Activated CD4-positive, alpha-beta memory T cell treated with anti-CD3 and anti-CD28 coated beads, Interleukin-2, amount 10 ng/mL, durations not matched to agents 7 days and 5 days (primary cell): ENCODE data around the gene KRT77. TPM values are rescaled to one million over a fixed set of nuclear protein-coding genes. Genes with fewer than 3 reads are reported as not detected.

Source experiments
- CTCF ChIA-PET: fragments of 350-600 bp; sonication (Branson Sonifier 250); formaldehyde crosslinking; loops from one replicate; lab custom pipeline; 2021; ENCODE audit warnings: antibody characterized with exemption, inconsistent platforms; lab: Charles Lee
- POLR2A ChIA-PET: fragments of 350-600 bp; sonication (Branson Sonifier 250); formaldehyde crosslinking; loops from one replicate; lab custom pipeline; 2021; ENCODE audit warnings: antibody characterized with exemption; lab: Charles Lee
- DNase-seq: peaks from one replicate; pipeline ENCODE4 v3.0.0-alpha.2; 2020
- H3K27ac Mint-ChIP-seq: one replicate; pipeline ENCODE4 v1.8.0; 2021; ENCODE audit warnings: mild to moderate bottlenecking, mixed read lengths
- H3K27me3 Mint-ChIP-seq: one replicate; pipeline ENCODE4 v1.8.0; 2021; ENCODE audit warnings: mixed read lengths
- H3K36me3 Mint-ChIP-seq: one replicate; pipeline ENCODE4 v1.8.0; 2021; ENCODE audit warnings: low read depth, mixed read lengths
- H3K4me1 Mint-ChIP-seq: one replicate; pipeline ENCODE4 v1.8.0; 2021; ENCODE audit warnings: mixed read lengths
- H3K4me3 Mint-ChIP-seq: one replicate; pipeline ENCODE4 v1.8.0; 2021; ENCODE audit warnings: mild to moderate bottlenecking, mixed read lengths
- H3K9me3 Mint-ChIP-seq: one replicate; pipeline ENCODE4 v1.8.0; 2021; ENCODE audit warnings: mixed read lengths
- total RNA-seq, 2 experiments: library from RNA; stranded (reverse); gene quantifications; one replicate each; pipeline ENCODE4 v1.2.3, GENCODE V29; 2021

Gene KRT77
- total RNA-seq, 2 experiments from 2014 or later = not detected

DNA sequence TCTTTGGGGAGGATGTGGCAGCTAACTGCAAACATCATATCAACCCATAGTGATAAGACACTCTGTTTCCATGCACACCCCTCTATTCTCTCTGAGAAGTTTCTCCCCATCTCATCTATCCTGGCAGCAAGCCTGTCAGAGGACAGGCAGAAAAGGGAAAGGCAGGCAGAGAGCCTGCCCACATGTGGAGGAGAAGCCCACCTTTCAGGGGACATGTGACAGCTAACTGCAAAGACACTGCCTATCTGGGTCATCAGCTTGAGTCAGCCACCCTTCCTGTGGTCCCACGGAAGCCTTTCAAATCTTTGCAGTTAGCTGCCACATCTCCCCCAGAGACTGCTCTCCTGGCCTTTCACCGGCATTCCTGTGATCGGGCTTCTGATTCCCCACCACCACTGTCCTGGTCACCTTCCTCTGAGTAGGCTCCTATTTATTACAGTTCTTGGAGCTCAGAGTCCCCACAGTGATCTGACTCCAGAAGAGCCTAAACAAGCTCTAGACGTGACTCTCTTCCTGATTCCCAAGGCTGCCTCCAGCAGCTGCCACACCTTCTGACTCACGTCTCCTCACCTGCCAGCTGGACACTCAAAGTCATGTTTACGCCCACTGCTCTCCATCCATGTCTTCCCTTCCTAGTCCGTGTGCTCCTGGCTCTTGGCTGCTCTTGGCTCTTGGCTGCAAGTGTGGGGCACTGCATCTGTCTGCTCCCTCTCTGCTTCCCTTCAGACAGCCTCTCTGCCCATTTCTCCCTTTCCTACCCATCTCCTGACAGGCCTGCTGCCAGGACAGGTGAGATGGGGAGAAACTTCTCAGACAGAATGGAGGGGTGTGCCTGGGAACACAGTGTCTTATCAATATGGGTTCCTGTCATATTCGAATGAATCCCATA lies 15.6 kb downstream of the KRT77 start:
- ChIA-PET CTCF (no interaction called here), POLR2A (interaction anchor here (1.1 kb wide), 1 partner anchor 12 kb away, joined by 3 read pairs; no protein-coding TSS in a partner anchor)
- Mint-ChIP-seq H3K9me3 (no peaks in the 10 kb centered on the region), H3K4me3 (no peak overlapping the region), H3K36me3 (no peaks in the 10 kb centered on the region), H3K4me1 (peaks cover 11% of the 10 kb centered on the region), H3K27me3 (peaks cover 69% of the 10 kb centered on the region), H3K27ac (no peak overlapping the region)
- no peak for DNase-seq

GRCh38 chr12:52686756-52687487 lies 16.4 kb downstream of the KRT77 start:
- Mint-ChIP-seq H3K9me3 (no peaks in the 10 kb centered on the region), H3K4me1 (peaks cover 11% of the 10 kb centered on the region), H3K27me3 (peaks cover 64% of the 10 kb centered on the region), H3K4me3 (no peak overlapping the region), H3K36me3 (no peaks in the 10 kb centered on the region), H3K27ac (no peak overlapping the region)
- no peak for DNase-seq
- ChIA-PET CTCF (no interaction called here), POLR2A (interaction anchor here (1.1 kb wide), 1 partner anchor 12 kb away, joined by 3 read pairs; no protein-coding TSS in a partner anchor)

- CTCF ChIA-PET = no interaction called here
- Mint-ChIP-seq H3K9me3 (no peaks in the 10 kb centered on the region), H3K4me3 (no peak overlapping the region), H3K36me3 (no peaks in the 10 kb centered on the region), H3K27ac (no peak overlapping the region), H3K27me3 (peaks cover 57% of the 10 kb centered on the region), H3K4me1 (peaks cover 13% of the 10 kb centered on the region)
- no peak for DNase-seq
- POLR2A ChIA-PET = no interaction called here
These were observed 17.3 kb downstream of the KRT77 start for GRCh38 chr12:52686063-52686462.

DNA sequence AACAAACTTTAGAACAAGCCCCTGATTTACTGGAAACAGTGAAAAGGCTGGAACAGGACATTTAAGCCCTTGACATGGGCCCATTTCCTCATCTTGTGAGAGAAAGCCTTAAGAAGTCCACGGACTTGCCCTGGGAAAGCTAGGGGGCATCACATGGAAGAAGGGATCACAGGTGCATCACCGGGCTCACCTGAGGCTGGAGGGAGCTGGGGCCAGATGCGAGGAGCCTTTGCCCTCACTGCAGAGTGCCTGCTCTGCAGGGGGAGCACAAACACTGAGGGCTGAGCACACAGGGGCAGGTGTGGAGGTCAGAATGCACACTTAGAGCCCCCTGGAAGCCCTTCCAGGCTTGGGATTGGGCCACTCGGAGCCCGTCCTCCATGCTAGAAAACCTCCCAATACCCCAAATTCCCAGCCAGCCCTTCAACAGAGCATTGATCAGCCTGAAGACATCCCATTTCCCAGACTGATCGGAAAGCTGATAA lies 17.9 kb downstream of the KRT77 start:
- ChIA-PET CTCF (no interaction called here), POLR2A (no interaction called here)
- no peak overlapping the region for H3K4me3 Mint-ChIP-seq
- peaks cover 10% of the 10 kb centered on the region for H3K4me1 Mint-ChIP-seq
- no peak overlapping the region for H3K27ac Mint-ChIP-seq
- no peak for DNase-seq
- H3K27me3 Mint-ChIP-seq = peaks cover 56% of the 10 kb centered on the region
- no peaks in the 10 kb centered on the region for H3K36me3 Mint-ChIP-seq
- no peaks in the 10 kb centered on the region for H3K9me3 Mint-ChIP-seq

- Mint-ChIP-seq H3K4me3 (no peak overlapping the region), H3K4me1 (peaks cover 10% of the 10 kb centered on the region), H3K27ac (no peak overlapping the region), H3K36me3 (no peaks in the 10 kb centered on the region), H3K27me3 (peaks cover 51% of the 10 kb centered on the region), H3K9me3 (no peaks in the 10 kb centered on the region)
- DNase-seq = no peak
- CTCF ChIA-PET = no interaction called here
- POLR2A ChIA-PET = no interaction called here
These were observed 18.9 kb downstream of the KRT77 start for GRCh38 chr12:52684431-52684830.

- POLR2A ChIA-PET = no interaction called here
- CTCF ChIA-PET = interaction anchor here (0.7 kb wide), 2 partner anchors 196 to 296 kb away, joined by 3 read pairs; no protein-coding TSS in a partner anchor
- no peak overlapping the region for H3K27ac Mint-ChIP-seq
- H3K27me3 Mint-ChIP-seq = peaks cover 51% of the 10 kb centered on the region
- no peak for DNase-seq
- H3K36me3 Mint-ChIP-seq = no peaks in the 10 kb centered on the region
- no peak overlapping the region for H3K4me3 Mint-ChIP-seq
- H3K4me1 Mint-ChIP-seq = peaks cover 10% of the 10 kb centered on the region
- no peaks in the 10 kb centered on the region for H3K9me3 Mint-ChIP-seq
These were observed 19.6 kb downstream of the KRT77 start for GRCh38 chr12:52683575-52684300.

- ChIA-PET CTCF (interaction anchor here (0.7 to 1.1 kb wide), 3 partner anchors 101 to 297 kb away, joined by 3 read pairs; no protein-coding TSS in a partner anchor), POLR2A (no interaction called here)
- Mint-ChIP-seq H3K9me3 (no peaks in the 10 kb centered on the region), H3K36me3 (no peaks in the 10 kb centered on the region), H3K4me1 (peaks cover 10% of the 10 kb centered on the region), H3K4me3 (no peak overlapping the region), H3K27me3 (peaks cover 50% of the 10 kb centered on the region), H3K27ac (no peak overlapping the region)
- DNase-seq = no peak
These were observed 20.3 kb downstream of the KRT77 start for GRCh38 chr12:52682938-52683574.

- DNase-seq = no peak
- peaks cover 49% of the 10 kb centered on the region for H3K27me3 Mint-ChIP-seq
- CTCF ChIA-PET = interaction anchor here (1.1 kb wide), 1 partner anchor 100 kb away, joined by 3 read pairs; no protein-coding TSS in a partner anchor
- H3K27ac Mint-ChIP-seq = no peak overlapping the region
- POLR2A ChIA-PET = no interaction called here
- no peaks in the 10 kb centered on the region for H3K36me3 Mint-ChIP-seq
- H3K9me3 Mint-ChIP-seq = no peaks in the 10 kb centered on the region
- no peak overlapping the region for H3K4me3 Mint-ChIP-seq
- H3K4me1 Mint-ChIP-seq = peaks cover 10% of the 10 kb centered on the region
These were observed 21.0 kb downstream of the KRT77 start for GRCh38 chr12:52682381-52682660.

GRCh38 chr12:52681526-52682380 lies 21.6 kb downstream of the KRT77 start:
- POLR2A ChIA-PET = interaction anchor here (1.3 to 1.4 kb wide), 2 partner anchors 10 to 36 kb away, joined by 4 read pairs; no protein-coding TSS in a partner anchor
- CTCF ChIA-PET = interaction anchor here (1.1 to 1.5 kb wide), 4 partner anchors 9 to 203 kb away, joined by 3 to 4 read pairs (median 3); no protein-coding TSS in a partner anchor

DNA sequence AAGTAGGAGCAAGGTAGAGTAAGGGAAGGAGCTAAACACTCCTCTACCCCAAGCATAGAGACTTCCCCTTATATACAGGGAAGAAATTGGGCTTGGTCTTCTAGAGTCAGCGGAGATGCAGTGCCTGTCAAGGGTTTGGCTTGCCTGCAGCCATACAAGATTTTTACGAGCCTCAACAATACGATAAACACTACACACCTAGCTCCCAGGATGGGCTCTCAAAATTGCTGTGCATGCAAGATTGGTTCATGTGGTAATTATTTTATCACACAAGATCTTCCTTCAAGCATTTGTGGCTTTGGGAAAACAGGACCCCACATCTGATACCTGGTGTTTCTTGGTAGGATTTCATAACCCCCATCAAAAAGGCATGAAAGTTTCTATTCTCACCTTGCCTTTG lies 23.0 kb downstream of the KRT77 start, which contains the start of gene KRT1:
TSS of gene KRT1 (minus strand) at position 45 of the 400 bp plus-strand sequence. CDS start 59 bp downstream, outside the sequence.
- H3K9me3 Mint-ChIP-seq = no peaks in the 10 kb centered on the region
- no peak for DNase-seq
- H3K27me3 Mint-ChIP-seq = peaks cover 41% of the 10 kb centered on the region
- CTCF ChIA-PET = interaction anchor here (1.1 to 1.5 kb wide), 2 partner anchors 11 to 98 kb away, joined by 3 to 4 read pairs; no protein-coding TSS in a partner anchor
- POLR2A ChIA-PET = interaction anchor here (1.3 to 1.4 kb wide), 2 partner anchors 11 to 34 kb away, joined by 4 read pairs; no protein-coding TSS in a partner anchor
- H3K27ac Mint-ChIP-seq = no peak within 1 kb of the TSS
- H3K36me3 Mint-ChIP-seq = no peaks in the 10 kb centered on the region
- H3K4me1 Mint-ChIP-seq = peaks cover 10% of the 10 kb centered on the region
- H3K4me3 Mint-ChIP-seq = no peak within 1 kb of the TSS

More at GRCh38 chr12:52681526-52682380, 21.6 kb downstream of the KRT77 start:
- H3K4me3 Mint-ChIP-seq = no peak overlapping the region
- H3K4me1 Mint-ChIP-seq = peaks cover 10% of the 10 kb centered on the region
- H3K36me3 Mint-ChIP-seq = no peaks in the 10 kb centered on the region
- peaks cover 44% of the 10 kb centered on the region for H3K27me3 Mint-ChIP-seq
- H3K27ac Mint-ChIP-seq = no peak overlapping the region
- DNase-seq = peak; percentile 37
- H3K9me3 Mint-ChIP-seq = no peaks in the 10 kb centered on the region

- Mint-ChIP-seq H3K36me3 (no peaks in the 10 kb centered on the region), H3K4me1 (peaks cover 10% of the 10 kb centered on the region), H3K27me3 (peaks cover 41% of the 10 kb centered on the region), H3K9me3 (no peaks in the 10 kb centered on the region), H3K27ac (no peak overlapping the region), H3K4me3 (no peak overlapping the region)
- DNase-seq = no peak
- ChIA-PET POLR2A (interaction anchor here (1.4 kb wide), 1 partner anchor 34 kb away, joined by 4 read pairs; no protein-coding TSS in a partner anchor), CTCF (interaction anchor here (1.5 kb wide), 1 partner anchor 11 kb away, joined by 4 read pairs; no protein-coding TSS in a partner anchor)
These were observed 23.4 kb downstream of the KRT77 start for GRCh38 chr12:52679875-52680274.
